PC-3 (cell line): Measurements from ENCODE around the gene KLHL30.

Experiments used
- EZH2 ChIP-seq: fragments of 300-600 bp; sonication (generic); IDR thresholded peaks from one replicate; pipeline ENCODE4 v1.6.1; 2017; ENCODE audit warnings: antibody characterized with exemption, mild to moderate bottlenecking, low read length; ENCODE audit not compliant: unreplicated experiment
- EZH2phosphoT487 ChIP-seq: fragments of 300-600 bp; sonication (generic); IDR thresholded peaks from 2 replicates; pipeline ENCODE4 v1.6.1; 2018; ENCODE audit warnings: mild to moderate bottlenecking, antibody characterized with exemption, low read length, borderline replicate concordance
- TF ChIP-seq, protein P1 (sequence below): fragments of 300-600 bp; sonication (generic); conservative IDR thresholded peaks from 2 replicates; pipeline ENCODE4 v1.5.1; 2017; ENCODE audit warnings: antibody characterized with exemption, low read depth, mild to moderate bottlenecking, low read length

DNA sequence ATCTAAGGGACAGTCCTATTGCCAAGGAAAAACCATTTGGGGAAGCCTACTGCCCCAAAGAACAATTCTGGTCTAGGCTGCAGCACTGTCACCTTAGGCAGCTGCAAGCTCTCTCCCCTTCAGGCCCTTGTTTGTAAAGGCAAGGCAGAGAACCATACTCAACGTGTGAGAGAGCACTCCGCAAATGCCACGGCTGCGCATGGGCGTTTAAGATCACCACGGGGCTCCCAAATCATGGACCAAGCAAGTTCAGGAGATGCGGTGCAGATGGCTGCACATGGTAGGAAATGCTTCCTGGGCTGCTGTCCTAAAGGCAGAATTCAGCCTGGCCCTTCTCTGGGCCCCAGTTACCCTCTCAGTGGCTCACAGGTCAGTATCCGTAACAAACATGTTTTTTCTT lies 35.8 kb downstream of the KLHL30 start:
- TF ChIP-seq, protein P1, sequence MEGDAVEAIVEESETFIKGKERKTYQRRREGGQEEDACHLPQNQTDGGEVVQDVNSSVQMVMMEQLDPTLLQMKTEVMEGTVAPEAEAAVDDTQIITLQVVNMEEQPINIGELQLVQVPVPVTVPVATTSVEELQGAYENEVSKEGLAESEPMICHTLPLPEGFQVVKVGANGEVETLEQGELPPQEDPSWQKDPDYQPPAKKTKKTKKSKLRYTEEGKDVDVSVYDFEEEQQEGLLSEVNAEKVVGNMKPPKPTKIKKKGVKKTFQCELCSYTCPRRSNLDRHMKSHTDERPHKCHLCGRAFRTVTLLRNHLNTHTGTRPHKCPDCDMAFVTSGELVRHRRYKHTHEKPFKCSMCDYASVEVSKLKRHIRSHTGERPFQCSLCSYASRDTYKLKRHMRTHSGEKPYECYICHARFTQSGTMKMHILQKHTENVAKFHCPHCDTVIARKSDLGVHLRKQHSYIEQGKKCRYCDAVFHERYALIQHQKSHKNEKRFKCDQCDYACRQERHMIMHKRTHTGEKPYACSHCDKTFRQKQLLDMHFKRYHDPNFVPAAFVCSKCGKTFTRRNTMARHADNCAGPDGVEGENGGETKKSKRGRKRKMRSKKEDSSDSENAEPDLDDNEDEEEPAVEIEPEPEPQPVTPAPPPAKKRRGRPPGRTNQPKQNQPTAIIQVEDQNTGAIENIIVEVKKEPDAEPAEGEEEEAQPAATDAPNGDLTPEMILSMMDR, result no peak
- TF ChIP-seq EZH2, result no peak
- no peak for TF ChIP-seq EZH2phosphoT487
